Measurements from ENCODE around the gene PATL1. TPM values are rescaled to one million over a fixed set of nuclear protein-coding genes. Genes with fewer than 3 reads are reported as not detected.
"Not testable (repeated sequence)": the region's sequence is repeated elsewhere in the genome, so short reads cannot be mapped to it uniquely, and the experiment has no call there.

PATL1 gene
- total RNA-seq, 1 donor = 19.1 TPM

GRCh38 chr11:59706518-59707285, 37.9 kb upstream of the PATL1 start:
- H3K4me3 ChIP-seq (ENCODE audit: low read depth, low read length) = no peak overlapping the region
- TF ChIP-seq, protein P1, sequence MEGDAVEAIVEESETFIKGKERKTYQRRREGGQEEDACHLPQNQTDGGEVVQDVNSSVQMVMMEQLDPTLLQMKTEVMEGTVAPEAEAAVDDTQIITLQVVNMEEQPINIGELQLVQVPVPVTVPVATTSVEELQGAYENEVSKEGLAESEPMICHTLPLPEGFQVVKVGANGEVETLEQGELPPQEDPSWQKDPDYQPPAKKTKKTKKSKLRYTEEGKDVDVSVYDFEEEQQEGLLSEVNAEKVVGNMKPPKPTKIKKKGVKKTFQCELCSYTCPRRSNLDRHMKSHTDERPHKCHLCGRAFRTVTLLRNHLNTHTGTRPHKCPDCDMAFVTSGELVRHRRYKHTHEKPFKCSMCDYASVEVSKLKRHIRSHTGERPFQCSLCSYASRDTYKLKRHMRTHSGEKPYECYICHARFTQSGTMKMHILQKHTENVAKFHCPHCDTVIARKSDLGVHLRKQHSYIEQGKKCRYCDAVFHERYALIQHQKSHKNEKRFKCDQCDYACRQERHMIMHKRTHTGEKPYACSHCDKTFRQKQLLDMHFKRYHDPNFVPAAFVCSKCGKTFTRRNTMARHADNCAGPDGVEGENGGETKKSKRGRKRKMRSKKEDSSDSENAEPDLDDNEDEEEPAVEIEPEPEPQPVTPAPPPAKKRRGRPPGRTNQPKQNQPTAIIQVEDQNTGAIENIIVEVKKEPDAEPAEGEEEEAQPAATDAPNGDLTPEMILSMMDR (IDR thresholded peaks at IDR 0.05; ENCODE audit: insufficient read depth, low read length) = no peak
- DNase-seq (ENCODE audit: low read depth) = peak; percentile 59

GRCh38 chr11:59705294-59705693, 36.5 kb upstream of the PATL1 start:
- no peak overlapping the region for H3K4me3 ChIP-seq (ENCODE audit: low read depth, low read length)
- TF ChIP-seq, protein P1 (IDR thresholded peaks at IDR 0.05; ENCODE audit: insufficient read depth, low read length) = no peak
- DNase-seq (ENCODE audit: low read depth) = no peak

DNA sequence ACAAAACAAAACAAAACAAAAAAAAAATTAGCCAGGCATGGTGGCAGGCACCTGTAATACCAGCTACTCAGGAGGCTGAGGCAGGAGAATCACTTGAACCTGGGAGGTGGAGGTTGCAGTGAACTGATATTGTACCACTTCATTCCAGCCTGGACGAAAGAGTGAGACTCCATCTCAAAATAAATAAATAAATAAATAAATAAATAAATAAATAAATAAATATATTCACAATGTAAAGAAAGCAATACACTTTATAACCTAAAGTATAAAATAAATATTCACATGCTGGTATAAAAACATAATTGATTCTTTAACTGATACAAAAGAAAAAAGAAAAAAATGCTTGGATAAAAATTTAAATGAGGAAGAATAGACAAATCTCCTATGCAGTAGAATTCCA, 34.7 kb upstream of the PATL1 start:
- H3K4me3 ChIP-seq (ENCODE audit: low read depth, low read length); DNase-seq (ENCODE audit: low read depth): not testable (repeated sequence)

DNA sequence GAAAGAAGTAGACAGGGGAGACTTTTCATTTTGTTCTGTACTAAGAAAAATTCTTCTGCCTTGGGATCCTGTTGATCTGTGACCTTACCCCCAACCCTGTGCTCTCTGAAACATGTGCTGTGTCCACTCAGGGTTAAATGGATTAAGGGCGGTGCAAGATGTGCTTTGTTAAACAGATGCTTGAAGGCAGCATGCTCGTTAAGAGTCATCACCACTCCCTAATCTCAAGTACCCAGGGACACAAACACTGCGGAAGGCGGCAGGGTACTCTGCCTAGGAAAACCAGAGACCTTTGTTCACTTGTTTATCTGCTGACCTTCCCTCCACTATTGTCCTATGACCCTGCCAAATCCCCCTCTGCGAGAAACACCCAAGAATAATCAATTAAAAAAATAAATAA, 31.3 kb upstream of the PATL1 start:
- not testable (repeated sequence) for H3K4me3 ChIP-seq (ENCODE audit: low read depth, low read length); DNase-seq (ENCODE audit: low read depth)

GRCh38 chr11:59698506-59698905, 29.7 kb upstream of the PATL1 start:
- TF ChIP-seq, protein P1 (IDR thresholded peaks at IDR 0.05; ENCODE audit: insufficient read depth, low read length) = no peak
- no peak for DNase-seq (ENCODE audit: low read depth)
- no peak overlapping the region for H3K4me3 ChIP-seq (ENCODE audit: low read depth, low read length)

- no peak overlapping the region for H3K4me3 ChIP-seq (ENCODE audit: low read depth, low read length)
- TF ChIP-seq, protein P1 (IDR thresholded peaks at IDR 0.05; ENCODE audit: insufficient read depth, low read length) = no peak
Measured at GRCh38 chr11:59692915-59693314, 24.1 kb upstream of the PATL1 start.

GRCh38 chr11:59691156-59691555, 22.3 kb upstream of the PATL1 start:
- TF ChIP-seq, protein P1 (IDR thresholded peaks at IDR 0.05; ENCODE audit: insufficient read depth, low read length) = no peak
- DNase-seq (ENCODE audit: low read depth) = no peak
- H3K4me3 ChIP-seq (ENCODE audit: low read depth, low read length) = no peak overlapping the region

More at GRCh38 chr11:59692915-59693314, 24.1 kb upstream of the PATL1 start:
- DNase-seq (ENCODE audit: low read depth) = no peak

GRCh38 chr11:59689015-59689414, 20.2 kb upstream of the PATL1 start:
- TF ChIP-seq, protein P1 (IDR thresholded peaks at IDR 0.05; ENCODE audit: insufficient read depth, low read length) = no peak
- no peak for DNase-seq (ENCODE audit: low read depth)
- no peak overlapping the region for H3K4me3 ChIP-seq (ENCODE audit: low read depth, low read length)

DNA sequence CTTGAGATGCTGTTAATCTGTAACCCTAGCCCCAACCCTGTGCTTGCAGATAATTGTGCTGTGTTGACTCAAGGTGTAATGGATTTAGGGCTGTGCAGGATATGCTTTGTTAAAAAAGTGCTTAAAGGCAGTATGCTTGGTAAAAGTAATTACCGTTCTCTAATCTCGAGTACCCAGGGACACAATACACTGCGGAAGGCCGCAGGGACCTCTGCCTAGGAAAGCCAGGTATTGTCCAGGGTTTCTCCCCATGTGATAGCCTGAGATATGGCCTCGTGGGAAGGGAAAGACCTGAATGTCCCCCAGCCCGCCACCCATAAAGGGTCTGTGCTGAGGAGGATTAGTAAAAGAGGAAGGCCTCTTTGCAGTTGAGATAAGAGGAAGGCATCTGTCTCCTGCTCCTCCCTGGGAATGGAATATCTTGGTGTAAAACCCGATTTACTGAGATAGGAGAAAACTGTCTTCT, 12.5 kb upstream of the PATL1 start:
- DNase-seq (ENCODE audit: low read depth); H3K4me3 ChIP-seq (ENCODE audit: low read depth, low read length): not testable (repeated sequence)
